ENCODE data around the gene SLC7A5.

GRCh38 chr16:87819983-87820382 is 49.3 kb downstream of the SLC7A5 start:
- TF ChIP-seq POLR2A (IDR thresholded peaks at IDR 0.05; ENCODE audit: insufficient read depth in 1 of 2, low read depth in 2 of 2, low read length in 2 of 2) (no peak), TOE1 (CRISPR knock-in tag; IDR thresholded peaks at IDR 0.05) (no peak), ZFX (CRISPR knock-in tag; IDR thresholded peaks at IDR 0.05; ENCODE audit: low read depth) (no peak), CTCF (CRISPR knock-in tag; IDR thresholded peaks at IDR 0.05) (no peak), HOXA7 (CRISPR knock-in tag; IDR thresholded peaks at IDR 0.05) (no peak), ZNF318 (CRISPR knock-in tag; IDR thresholded peaks at IDR 0.05) (no peak), GABPB1 (CRISPR knock-in tag; IDR thresholded peaks at IDR 0.05) (no peak), MTERF4 (CRISPR knock-in tag; IDR thresholded peaks at IDR 0.05) (no peak), POLR2AphosphoS5 (IDR thresholded peaks at IDR 0.05; ENCODE audit: low read depth, low read length) (no peak)
